GM19025 (cell line): Measurements from ENCODE around the gene GLI1.
"Not testable (repeated sequence)": the region's sequence is repeated elsewhere in the genome, so short reads cannot be mapped to it uniquely, and the experiment has no call there.

ENCODE experiments used
- ATAC-seq: cut with Tn5 transposase; IDR thresholded peaks from one replicate; pipeline ENCODE4 v1.9.1; 2021; ENCODE audit warnings: mild to moderate bottlenecking, low read depth, moderate library complexity; ENCODE audit not compliant: unreplicated experiment

GLI1 gene

DNA sequence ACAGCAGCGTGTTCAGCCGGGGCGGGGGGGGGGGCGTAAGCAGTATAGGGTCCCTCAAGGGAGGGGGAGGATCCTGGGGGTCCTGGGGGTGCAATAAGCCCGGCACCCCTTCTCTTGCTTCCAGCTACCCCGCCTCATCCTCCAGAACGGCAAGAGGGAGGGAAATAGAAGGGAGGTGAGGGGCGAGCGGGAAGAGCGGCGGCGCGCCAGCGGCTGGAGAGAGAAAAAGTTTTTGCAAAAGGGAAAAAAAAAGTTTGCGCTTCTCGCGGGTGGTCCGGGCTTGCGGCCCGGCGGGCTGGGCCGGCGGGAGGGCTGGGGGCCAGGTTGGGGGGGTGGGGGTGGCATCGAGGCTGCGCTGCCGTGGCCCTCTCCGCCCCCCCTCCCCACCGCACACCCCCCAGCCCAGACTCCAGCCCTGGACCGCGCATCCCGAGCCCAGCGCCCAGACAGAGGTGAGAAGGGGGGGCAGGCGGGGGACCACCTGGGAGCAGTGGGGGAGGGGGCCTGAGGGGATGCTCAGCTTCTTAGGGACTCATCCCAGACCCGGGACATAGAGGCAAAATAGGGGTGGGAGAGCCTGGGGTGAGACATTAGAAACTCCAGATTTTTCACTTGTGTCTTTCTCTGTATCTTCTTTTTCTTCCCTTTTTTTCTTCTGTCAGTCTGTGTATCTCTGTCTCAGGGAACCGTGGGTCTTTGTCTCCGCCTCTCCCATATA lies at the start of gene GLI1:
Gene GLI1 (plus strand): TSS at position 36 of the 718 bp plus-strand sequence. CDS start 3,907 bp downstream, outside the sequence.
- no peak for ATAC-seq

DNA sequence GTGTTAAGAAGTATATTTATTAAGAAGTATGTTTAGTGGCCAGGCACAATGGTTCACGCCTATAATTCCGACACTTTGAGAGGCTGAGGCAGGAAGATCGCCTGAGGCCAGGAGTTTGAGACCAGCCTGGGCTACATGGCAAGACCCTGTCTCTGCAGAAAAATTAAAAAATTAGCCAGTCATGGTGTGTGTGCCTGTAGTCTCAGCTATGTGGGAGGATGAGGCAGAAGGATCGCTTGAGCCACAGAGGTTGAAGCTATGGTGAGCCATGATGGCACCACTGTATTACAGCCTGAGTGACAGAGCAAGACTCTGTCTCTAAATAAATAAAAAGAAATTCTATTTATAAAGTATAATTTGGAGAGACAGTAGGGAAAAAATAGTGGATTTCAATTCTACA lies 49.1 kb upstream of the GLI1 start:
- ATAC-seq = no peak

DNA sequence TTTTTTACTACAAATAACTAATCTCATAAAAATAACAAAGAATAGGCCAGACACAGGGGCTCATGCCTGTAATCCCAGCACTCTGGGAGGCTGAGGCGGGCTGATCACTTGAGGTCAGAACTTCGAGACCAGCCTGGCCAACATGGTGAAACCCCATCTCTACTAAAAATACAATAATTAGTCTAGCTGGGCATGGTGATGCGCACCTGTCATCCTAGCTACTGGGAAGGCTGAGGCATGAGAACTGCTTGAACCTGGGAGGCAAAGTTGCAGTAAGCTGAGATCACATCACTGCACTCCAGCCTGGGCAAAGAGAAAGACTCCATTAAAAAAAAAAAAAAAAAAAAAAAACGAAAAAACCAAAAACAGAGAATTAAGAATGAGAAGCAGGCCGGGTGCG lies 45.4 kb upstream of the GLI1 start:
- not testable (repeated sequence) for ATAC-seq

DNA sequence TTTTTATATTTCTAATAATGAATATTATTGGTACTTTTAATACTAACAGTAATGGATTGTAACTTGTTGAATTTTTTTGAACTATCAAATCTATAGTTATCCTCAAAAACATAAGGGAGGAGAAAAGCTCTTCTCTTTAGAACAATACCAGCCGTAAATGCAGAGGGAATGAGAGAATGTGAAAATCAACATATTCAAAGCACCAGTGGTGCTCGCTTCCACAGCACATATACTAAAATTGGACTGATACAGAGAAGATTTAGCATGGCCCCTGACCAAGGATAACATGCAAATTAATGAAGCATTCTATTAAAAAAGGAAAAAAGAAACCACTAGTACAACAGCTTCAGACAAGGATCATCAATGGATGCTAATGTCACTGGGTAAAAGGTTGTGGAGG lies 44.5 kb upstream of the GLI1 start:
- ATAC-seq = no peak

DNA sequence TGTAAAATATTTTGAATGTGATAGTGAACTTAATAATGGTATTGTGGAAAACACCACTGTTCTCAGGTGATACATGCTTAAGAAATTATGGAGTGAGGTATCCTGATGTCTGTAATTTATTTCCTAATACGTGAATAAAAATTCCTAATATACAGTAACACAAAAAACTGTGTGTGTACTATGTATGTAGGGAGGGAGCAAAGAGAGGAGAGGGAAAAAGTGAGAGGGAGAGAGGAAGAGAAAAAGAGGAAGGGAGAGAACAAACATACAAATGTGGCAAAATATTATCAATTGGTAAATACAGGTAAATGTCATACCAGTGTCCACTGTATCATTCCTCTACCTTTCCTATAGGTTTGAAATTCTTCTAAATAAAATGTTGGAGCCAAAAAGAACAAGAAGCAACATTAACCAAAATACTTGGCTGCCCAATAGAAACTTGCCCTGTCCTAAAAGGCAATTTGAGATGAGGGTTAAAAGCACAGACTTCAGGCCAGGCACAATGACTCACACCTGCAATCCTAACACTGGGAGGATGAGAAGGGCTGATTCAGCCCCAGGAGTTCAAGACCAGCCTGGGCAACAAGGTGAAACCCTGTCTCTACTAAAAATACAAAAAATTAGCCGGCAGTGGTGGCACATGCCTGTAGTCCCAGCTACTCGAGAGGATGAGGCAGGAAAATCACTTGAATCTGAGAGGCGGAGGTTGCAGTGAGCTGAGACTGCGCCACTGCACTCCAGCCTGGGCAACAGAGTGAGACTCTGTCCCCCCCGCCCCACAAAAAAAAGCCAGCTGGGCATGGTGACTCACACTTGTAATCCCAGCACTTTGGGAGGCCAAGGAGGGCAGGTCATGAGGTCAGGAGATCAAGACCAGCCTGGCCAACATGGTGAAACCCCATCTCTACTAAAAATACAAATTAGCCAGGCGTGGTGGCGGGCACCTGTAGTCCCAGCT lies 43.3 kb upstream of the GLI1 start:
- no peak for ATAC-seq

DNA sequence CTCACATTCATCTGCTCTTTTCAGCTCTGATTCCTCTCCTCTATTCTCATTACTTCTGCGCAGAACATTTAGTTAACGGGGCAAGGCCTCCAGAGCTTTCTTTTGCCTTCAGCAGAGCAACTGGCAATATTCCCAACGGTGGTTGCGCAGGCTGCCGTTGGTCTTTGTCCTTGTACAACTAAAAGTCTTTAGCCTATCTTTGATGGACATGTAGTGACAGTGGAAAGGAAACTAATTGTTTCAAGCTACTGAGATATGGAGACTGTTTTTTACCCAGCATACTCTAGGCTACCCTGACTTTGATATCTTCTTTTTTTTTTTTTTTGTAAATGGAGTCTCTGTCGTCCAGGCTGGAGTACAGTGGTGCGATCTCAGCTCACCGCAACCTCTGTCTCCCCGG lies 41.3 kb upstream of the GLI1 start:
- no peak for ATAC-seq

DNA sequence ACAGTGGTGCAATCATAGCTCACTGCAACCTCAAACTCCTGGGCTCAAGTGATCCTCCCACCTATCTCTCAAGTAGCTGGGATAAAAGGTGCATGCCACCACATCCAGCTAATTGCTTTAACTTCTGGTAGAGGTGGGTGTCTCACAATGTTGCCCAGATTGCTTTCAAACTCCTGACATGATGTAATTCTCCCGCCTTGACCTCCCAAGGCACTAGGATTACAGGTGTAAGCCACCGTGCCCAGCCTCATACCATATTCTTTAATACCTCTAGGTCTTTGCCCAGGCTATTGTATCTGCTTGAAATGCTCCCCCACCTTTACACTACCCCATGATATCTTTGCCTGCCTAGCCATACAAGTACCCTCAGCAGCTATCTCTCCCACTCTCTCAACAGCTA lies 40.1 kb upstream of the GLI1 start:
- ATAC-seq = no peak

DNA sequence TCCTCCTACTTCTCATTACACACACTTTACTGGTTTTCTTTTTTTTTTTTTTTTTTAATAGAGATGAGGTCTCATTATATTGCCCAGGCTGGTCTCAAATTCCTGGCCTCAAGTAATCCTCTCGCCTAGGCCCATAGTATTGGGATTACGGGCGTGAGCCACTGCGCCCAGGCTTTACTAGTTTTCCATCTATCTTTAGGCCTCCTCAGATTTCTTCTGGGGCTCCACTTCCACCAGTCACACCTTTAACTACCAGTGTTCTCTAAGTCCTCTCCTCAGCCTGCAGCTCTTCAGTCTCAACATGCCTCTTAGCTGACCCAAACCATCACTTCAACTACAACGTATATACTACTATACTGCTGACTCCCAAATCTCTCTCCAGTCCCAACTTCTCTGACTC lies 39.1 kb upstream of the GLI1 start:
- ATAC-seq = no peak

DNA sequence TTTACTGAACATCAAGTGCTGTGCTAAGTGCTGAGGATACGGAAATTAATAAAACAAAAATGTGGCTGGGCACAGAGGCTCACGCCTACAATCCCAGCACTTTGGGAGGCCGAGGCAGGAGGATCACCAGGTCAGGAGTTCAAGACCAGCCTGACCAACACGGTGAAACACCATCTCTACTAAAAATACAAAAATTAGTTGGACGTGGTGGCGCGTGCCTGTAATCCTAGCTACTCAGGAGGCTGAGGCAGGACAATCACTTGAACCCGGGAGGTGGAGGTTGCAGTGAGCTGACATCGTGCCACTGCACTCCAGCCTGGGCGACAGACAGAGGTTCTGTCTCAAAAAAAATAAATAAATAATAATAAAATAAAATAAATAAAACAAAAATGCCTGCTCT lies 32.6 kb upstream of the GLI1 start:
- ATAC-seq = not testable (repeated sequence)

DNA sequence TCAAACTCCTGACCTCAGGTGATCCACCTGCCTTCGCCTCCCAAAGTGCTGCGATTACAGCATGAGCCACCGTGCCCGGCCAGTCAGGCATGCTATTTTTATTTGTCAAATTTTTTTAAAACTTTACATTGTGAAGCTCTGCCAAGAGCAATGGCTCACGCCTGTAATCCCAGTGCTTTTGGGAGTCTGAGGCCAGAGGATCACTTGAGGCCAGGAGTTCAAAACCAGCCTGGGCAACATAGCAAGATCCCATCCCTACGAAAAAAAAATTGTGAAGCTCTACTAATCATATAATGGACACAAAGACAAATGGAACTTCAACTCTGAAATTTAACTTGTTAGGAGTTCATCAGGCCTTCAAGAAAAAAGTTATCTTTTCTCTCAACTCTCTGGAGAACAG lies 30.6 kb upstream of the GLI1 start:
- ATAC-seq = no peak

DNA sequence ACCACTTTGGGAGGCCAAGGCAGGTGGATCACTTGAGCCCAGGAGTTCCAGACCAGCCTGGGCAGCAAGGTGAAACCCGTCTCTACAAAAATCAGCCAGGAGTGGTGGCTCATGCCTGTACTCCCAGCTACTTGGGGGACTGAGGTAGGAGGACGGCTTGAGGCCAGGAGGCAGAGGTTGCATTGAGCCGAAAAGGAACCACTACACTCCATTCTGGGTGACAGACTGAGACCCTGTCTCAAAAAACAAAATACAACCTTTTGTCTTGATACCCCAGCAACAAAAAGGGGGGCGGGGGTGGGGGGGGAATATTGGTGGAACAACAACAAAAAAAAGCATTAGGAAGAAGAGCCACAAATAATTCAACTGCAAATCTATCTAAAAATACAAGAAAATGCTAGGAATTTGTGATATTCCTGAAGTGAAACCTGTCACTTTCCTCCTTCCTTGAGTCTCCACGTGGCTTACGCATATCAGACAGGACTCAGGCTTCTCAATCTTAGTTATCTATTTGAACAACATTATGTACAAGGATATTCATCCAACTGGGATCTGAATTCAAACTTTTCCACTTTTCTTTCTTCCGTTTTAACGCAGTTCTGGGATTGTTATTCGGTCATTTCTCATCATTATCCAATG lies 30.0 kb upstream of the GLI1 start:
- ATAC-seq = no peak

DNA sequence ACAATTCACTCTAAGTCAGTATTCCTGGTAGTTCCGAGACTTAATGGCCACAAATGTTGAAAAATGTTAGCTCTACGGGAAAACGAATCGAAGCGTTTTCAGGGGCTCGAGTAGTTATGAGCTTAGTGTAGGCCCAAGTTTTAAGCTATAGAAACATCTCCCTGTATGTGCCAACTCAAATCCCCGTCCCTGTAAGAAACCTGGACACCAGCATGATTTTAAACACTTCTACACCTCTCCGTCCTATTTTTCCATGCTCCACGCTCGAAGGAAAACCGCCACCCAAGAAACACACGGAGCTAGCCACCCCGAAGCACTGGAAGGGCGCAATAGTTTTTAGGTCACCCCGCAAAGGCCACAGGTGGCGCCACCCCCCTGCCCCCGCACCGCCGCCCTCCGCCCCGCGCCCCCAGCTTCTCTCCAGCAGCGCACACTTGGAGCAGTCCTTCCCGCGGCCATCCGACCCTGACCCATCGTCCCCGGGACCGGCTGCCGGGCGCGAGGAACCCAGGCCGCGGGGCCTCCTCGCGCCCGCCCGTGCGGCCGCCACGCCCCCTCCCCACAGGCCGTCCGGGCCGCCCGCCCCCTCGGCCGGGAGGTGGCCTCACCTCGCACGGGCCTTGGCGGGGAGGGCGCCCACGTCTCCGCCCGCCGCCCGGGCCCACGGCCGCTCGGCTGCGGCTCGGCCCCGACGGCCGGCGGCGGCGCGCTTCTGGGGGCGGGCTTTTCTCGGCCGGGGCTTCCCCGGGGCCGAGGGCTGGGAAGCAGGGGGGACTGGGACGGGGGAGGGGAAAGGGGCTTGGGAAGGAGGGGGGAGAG lies 29.3 kb upstream of the GLI1 start:
- peak; percentile 50 for ATAC-seq

DNA sequence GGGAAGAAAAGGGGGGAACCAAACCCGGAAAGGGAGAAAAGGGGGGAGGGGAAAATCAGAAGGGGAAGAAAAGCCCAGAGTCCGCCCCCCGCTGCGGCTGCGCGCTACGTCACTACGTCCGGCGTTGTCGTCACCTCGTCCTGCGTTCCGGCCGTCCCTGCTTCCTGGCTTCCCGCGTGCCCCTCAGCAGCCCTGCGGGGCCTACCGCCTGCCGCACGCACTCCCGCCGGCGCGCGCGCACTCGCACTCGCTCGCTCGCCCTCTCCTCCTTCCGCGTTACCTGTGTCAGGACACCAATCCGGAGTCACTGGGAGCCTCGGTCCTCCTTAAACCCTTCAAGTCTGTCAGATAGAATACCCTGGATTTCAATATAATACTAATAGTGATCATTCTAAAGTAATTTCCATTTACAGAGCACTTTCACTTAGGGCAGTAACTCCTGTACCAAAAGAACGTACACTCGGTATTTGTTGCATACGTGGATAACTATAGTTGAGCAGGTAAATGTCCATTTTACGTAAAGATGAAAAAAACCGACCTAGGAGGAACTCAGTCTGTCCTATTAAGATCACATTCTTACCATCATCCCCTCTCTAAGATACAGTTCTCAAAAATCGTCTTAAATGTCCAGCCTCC lies 28.5 kb upstream of the GLI1 start, which contains the start of gene R3HDM2:
Gene R3HDM2 (minus strand): TSS at position 113 of the 636 bp plus-strand sequence. CDS start 120,615 bp downstream, outside the sequence.
- peak; percentile 94 for ATAC-seq

DNA sequence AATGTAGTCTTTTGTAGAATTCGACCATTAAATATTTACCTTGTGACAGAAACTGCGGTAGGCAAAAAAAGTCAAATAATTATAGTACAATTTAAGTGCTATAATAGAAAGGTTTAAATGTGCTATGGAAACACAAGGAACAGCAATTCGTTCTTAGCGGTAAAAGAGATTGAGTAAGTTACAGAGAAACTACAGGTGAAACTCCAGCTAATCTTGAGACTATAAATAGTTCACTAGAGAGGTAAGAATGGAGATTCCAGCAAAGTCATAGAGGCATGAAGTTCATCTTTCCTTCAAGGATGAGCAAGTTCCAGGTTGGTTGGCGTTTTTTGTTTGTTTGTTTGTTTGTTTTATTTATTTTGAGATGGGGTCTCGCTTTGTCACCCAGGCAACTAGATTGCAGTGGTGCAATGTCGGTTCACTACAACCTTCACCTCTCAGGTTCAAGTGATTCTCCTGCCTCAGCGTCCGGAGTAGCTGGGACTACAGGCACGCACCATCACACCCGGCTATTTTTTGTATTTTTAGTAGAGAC lies 27.9 kb upstream of the GLI1 start:
- ATAC-seq = no peak

DNA sequence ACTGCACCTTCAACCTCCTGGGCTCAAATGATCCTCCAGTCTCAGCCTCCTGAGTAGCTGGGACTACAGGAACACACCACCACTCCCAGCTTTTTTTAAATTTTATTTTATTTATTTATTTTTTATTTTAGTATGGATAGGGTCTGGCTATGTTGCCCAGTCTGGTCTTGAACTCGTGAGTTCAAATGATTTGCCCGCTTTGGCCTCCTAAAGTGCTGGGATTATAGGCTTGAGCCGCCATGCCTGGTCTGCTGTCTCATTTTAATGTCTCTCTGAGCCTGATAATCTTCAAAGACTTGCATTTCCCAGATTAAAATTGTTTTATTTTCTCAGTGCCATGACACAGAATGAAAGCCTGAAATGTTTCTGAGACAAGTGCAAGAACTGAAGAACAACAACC lies 26.2 kb upstream of the GLI1 start:
- ATAC-seq = no peak

DNA sequence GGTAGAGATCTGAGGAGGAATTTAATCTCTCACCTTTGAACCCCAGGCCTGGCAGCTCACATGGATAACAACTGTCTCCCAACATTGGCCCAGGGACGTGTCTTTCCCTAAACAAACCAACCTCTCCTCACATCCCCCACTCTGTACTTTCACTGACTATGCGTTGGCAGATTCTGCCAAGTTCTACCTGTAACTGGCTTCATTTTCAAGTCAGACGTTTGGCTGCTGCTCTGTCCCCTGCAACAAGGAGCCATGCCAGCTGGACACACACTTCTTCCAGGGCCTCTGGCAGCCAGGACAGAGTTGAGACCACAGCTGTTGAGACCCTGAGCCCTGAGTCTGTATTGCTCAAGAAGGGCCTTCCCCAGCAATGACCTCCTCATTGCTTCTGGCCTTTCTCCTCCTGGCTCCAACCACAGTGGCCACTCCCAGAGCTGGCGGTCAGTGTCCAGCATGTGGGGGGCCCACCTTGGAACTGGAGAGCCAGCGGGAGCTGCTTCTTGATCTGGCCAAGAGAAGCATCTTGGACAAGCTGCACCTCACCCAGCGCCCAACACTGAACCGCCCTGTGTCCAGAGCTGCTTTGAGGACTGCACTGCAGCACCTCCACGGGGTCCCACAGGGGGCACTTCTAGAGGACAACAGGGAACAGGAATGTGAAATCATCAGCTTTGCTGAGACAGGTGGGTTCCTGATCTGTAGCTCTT lies 24.9 kb upstream of the GLI1 start, which contains the start of gene INHBC:
Gene INHBC (plus strand): TSS at position 268 of the 707 bp plus-strand sequence. CDS start 103 bp downstream, at position 371.
- ATAC-seq = no peak

DNA sequence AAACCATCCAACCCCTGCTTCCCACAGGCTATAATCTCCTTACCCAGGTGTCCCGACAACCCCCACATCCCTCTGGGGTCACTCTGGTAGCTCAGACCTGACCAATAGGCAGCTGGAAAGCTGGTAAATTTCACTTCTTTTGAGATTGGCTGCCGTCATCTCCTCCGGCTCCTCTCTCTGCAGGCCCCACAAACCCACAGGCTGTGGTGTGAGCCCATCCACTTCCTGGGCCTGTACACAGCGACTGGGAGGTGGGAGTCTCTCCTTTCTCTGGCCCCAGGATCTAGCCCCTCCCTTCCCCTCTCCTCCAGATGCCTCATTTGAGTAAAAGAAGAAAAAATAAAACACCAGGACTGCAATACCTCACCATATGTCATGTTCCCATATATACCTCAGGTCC lies 24.3 kb upstream of the GLI1 start:
- ATAC-seq = no peak

DNA sequence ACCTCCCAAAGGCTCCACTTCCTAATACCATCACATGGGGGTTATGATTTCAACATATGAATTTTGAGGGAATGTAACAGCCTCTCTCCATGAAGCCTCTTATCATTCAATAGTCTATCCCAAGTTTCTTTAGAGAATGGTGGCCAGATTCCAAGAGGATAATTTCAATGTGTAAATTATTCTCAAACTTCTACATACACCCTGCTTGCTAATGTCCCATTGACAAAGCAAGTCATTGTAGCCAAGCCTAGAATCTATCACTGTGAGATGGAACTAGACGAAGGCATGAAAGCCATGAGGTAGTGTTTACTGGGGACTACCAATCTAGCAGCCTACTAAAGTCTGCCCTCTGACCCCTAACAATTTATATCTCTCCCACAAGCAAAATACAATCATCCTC lies 21.2 kb upstream of the GLI1 start:
- no peak for ATAC-seq

DNA sequence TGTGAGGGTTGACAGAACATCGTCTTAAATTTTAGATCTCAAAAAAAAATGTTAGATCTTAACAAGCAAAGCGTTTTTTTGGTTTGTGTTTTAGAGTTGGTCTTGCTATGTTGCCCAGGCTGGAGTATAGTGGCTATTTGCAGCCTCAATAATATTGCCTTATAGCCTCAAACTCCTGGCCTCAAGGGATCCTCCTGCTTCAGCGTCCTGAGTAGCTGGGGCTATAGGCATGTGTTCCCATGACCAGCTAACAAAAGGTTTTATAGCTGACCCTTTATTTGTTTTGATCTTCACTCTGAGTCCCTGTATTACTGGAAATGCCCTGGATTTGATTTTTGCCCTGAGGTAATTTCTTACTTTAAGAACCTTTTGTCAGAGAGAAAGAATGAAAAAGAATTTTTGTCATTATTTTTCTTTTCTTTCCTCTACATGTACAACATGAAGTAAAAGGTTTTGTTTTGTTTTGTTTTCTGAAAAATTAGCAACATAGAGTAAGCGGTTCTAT lies 19.8 kb upstream of the GLI1 start:
- ATAC-seq = no peak
